ENCODE results near the gene LRRC36. TPM values are rescaled to one million over a fixed set of nuclear protein-coding genes. Genes with fewer than 3 reads are reported as not detected.

Gene LRRC36
- total and polyA plus RNA-seq, 9 of the 15 experiments (the other 6 are each of a cell fraction or from before 2014, with no cell fraction given), result 0.09 to 0.40 (median 0.17) TPM; not detected in 1

GRCh38 chr16:67326472-67327309 lies at the start of gene LRRC36, which contains the start of gene KCTD19 (continued):
- TF ChIP-seq ZBTB49 (CRISPR knock-in tag; IDR thresholded peaks at IDR 0.05; ENCODE audit: borderline replicate concordance), result no peak

GRCh38 chr16:67277294-67277998 lies 49.2 kb upstream of the LRRC36 start:
- H3K27me3 ChIP-seq (ENCODE audit: control insufficient read depth in 2 of 2, insufficient read depth in 2 of 2, low read length in 2 of 2), result no peaks in the 10 kb centered on the region
- FAIRE-seq, result peak; percentile 78
- CTCF ChIA-PET (ENCODE audit: low intra/inter-chr PET ratio), result interaction anchor here (1.0 to 2.3 kb wide), 3 partner anchors 16 to 330 kb away, joined by 4 to 18 read pairs (median 6); no protein-coding TSS in a partner anchor
- H3K4me1 ChIP-seq (replicated peaks in 1 of 2; ENCODE audit: control insufficient read depth in 2 of 2, insufficient read depth in 2 of 2, low read length in 2 of 2), result peaks cover 22 to 38% of the 10 kb centered on the region in 2 experiments
- no peaks in the 10 kb centered on the region for H4K20me1 ChIP-seq (replicated peaks; ENCODE audit: control insufficient read depth, insufficient read depth, low read length)
- TSS peak; percentile 55 for BruUV-seq (replicated peaks)
- no peak overlapping the region for H2AFZ ChIP-seq (ENCODE audit: low read depth, low read length)
- H3K9me3 ChIP-seq (replicated peaks; ENCODE audit: control insufficient read depth, insufficient read depth, low read depth, low read length), result no peaks in the 10 kb centered on the region
- H3K4me3 ChIP-seq, result peak overlapping the region; percentile 74; the same call in 1 of the 2 replicates
- 84% methylated on average over 4 of the region's 4 CpGs for WGBS (ENCODE audit: insufficient coverage, low coverage, missing lambda C conversion rate)
- H3K9me1 ChIP-seq (ENCODE audit: control insufficient read depth, insufficient read depth, low read length), result no peaks in the 10 kb centered on the region
- peak; percentile 36 to 59 (median 43) for DNase-seq (ENCODE audit: extremely low read depth in 1 of 4, low spot score in 3 of 4)
- H3K27ac ChIP-seq (ENCODE audit: extremely low read depth, low read depth, low read length), result peak overlapping the region; percentile 83; the same call in 2 of the 3 replicates
- peaks cover 35% of the 10 kb centered on the region; the same call in 2 of the 3 replicates for H3K36me3 ChIP-seq (ENCODE audit: control insufficient read depth, insufficient read depth, low read length)
- intact Hi-C loops (cut with micrococcal nuclease), result loop anchor here (5.0 kb wide), 1 partner anchor 40 kb away; no protein-coding TSS in a partner anchor
- in situ Hi-C loops (cut with MboI), result no loop called here
- H3K9ac ChIP-seq (ENCODE audit: insufficient read depth in 1 of 2, low read depth in 2 of 2, low read length in 2 of 2), result peak overlapping the region; percentile 88 to 97; a peak in 3 of 4 replicates
- H3K79me2 ChIP-seq (ENCODE audit: control insufficient read depth, insufficient read depth, low read length), result peaks cover 30% of the 10 kb centered on the region
- H3K4me2 ChIP-seq (ENCODE audit: insufficient read depth, low read length), result peak overlapping the region; percentile 95
- ATAC-seq, result no peak
- POLR2A ChIA-PET, result interaction anchor here (1.7 kb wide), 1 partner anchor 50 kb away, joined by 4 read pairs; no protein-coding TSS in a partner anchor
- peak; percentile 21; the same call in 1 of the 2 replicates for TF ChIP-seq SMARCA4 (IDR thresholded peaks at IDR 0.05)
- TF ChIP-seq ZFX (CRISPR knock-in tag; IDR thresholded peaks at IDR 0.05), result peak; percentile 32
- TF ChIP-seq ZC3H4 (CRISPR knock-in tag; IDR thresholded peaks at IDR 0.05; ENCODE audit: borderline replicate concordance), result 0 out of 2 replicates have a peak, but pooled peaks have one; percentile 51
- no peak for TF ChIP-seq RAD51 (IDR thresholded peaks at IDR 0.05; ENCODE audit: borderline replicate concordance, low read depth)
- TF ChIP-seq ZNF354B (CRISPR knock-in tag; IDR thresholded peaks at IDR 0.05), result no peak
- TF ChIP-seq FOSL1 (tag; conservative IDR thresholded peaks at IDR 0.05), result peak; percentile 94
- peak; percentile 20; the same call in 1 of the 2 replicates for TF ChIP-seq ARID1B (IDR thresholded peaks at IDR 0.05)
- TF ChIP-seq JUND (IDR thresholded peaks at IDR 0.05; ENCODE audit: borderline replicate concordance, low read depth, low read length), result peak; percentile 72; the same call in 1 of the 2 replicates
- no peak for TF ChIP-seq JUND (tag; IDR thresholded peaks at IDR 0.05; ENCODE audit: borderline replicate concordance, low read depth, low read length)
- 0 out of 2 replicates have a peak, but pooled peaks have one; percentile 7 for TF ChIP-seq USF1 (CRISPR knock-in tag; IDR thresholded peaks at IDR 0.05)
- TF ChIP-seq STAT5A (IDR thresholded peaks at IDR 0.05; ENCODE audit: borderline replicate concordance, low read length), result no peak
- peak; percentile 42; the same call in 1 of the 2 replicates for TF ChIP-seq ATF3 (IDR thresholded peaks at IDR 0.05)
- no peak for TF ChIP-seq ATF3 (CRISPR knock-in tag; conservative IDR thresholded peaks at IDR 0.05)

All from K562 (cell line).